Heart right ventricle (tissue), 16 donors: ENCODE measurements around the gene PTPRN. TPM values are rescaled to one million over a fixed set of nuclear protein-coding genes. Genes with fewer than 3 reads are reported as not detected.

Experiments
- ATAC-seq, 8 donors: fragments of 200-7000 bp; cut with Tn5 transposase; one replicate each; pipeline ENCODE4 v1.9.1; 2020; ENCODE audit warnings: mild to moderate bottlenecking in 8 of 8, moderate library complexity in 8 of 8, moderate number of reproducible peaks in 1 of 8
- DNase-seq, 2 donors: peaks; one replicate each; pipeline ENCODE4 v3.0.0-alpha.2; 2020
- H3K27ac ChIP-seq, 10 donors: fragments of 200-600 bp; sonication (generic) in 2 of 10; one replicate each; pipeline versions ENCODE4 v1.5.0 to v1.8.0; 2020 to 2022; ENCODE audit warnings: mild to moderate bottlenecking in 3 of 10
- H3K27me3 ChIP-seq, 7 donors: fragments of 200-600 bp; one replicate each; pipeline ENCODE4 v1.8.0; 2021 to 2022; ENCODE audit warnings: mild to moderate bottlenecking in 2 of 7
- H3K36me3 ChIP-seq, 9 donors: fragments of 200-600 bp; sonication (generic) in 1 of 9; one replicate each; pipeline versions ENCODE4 v1.5.0 to v1.8.0; 2020 to 2022; ENCODE audit warnings: mild to moderate bottlenecking in 2 of 9
- H3K4me1 ChIP-seq, 9 donors: fragments of 200-600 bp; sonication (generic) in 1 of 9; one replicate each; pipeline versions ENCODE4 v1.5.0 to v1.8.0; 2020 to 2022; ENCODE audit warnings: mild to moderate bottlenecking in 4 of 9
- H3K4me3 ChIP-seq, 10 donors: fragments of 200-600 bp; sonication (generic) in 2 of 10; one replicate each; pipeline versions ENCODE4 v1.5.0 to v1.8.0; 2020 to 2022; ENCODE audit warnings: mild to moderate bottlenecking in 7 of 10, moderate library complexity in 2 of 10
- H3K9me3 ChIP-seq, 11 donors: fragments of 200-600 bp in 10 of 11; sonication (generic) in 2 of 11; one replicate each; pipeline versions ENCODE4 v1.5.0 to v1.8.0; 2013 to 2022; ENCODE audit warnings: mild to moderate bottlenecking in 2 of 11, control low read depth in 1 of 11, moderate library complexity in 1 of 11
- WGBS, 2 donors: extraction: QIAGEN DNeasy Blood & Tissue Kit; methylation state at CpG; one replicate each; pipeline ENCODE4 v1.1.7; 2013; ENCODE audit warnings: inconsistent platforms in 1 of 2; 5-methylcytosine and 5-hydroxymethylcytosine counted together
- intact Hi-C, 10 donors: fragments of 100-400 bp; cut with DNase I; formaldehyde crosslinking; loops; one replicate each; pipeline versions ENCODE4 v1.11.1 to v1.14.2; 2022
- polyA plus RNA-seq, 2 donors: library from polyadenylated mRNA; stranded (reverse); fragments of 200-250 nt; gene quantifications; one replicate each; pipeline ENCODE4 v1.2.3, GENCODE V29; 2013
- total RNA-seq, 10 donors: library from RNA; stranded (reverse); fragmentation: NEBNext Ultra II Directional in 3 of 10; extraction: Animal tissue kit (Norgen Biotek cat#: 25700) in 3 of 10; gene quantifications; one replicate each; pipeline versions ENCODE4 v1.2.1 to v1.2.4, GENCODE V29; 2021 to 2023
- TF ChIP-seq, protein P1 (sequence below), 9 donors: fragments of 200-600 bp; sonication (generic) in 2 of 9; IDR thresholded peaks; one replicate each; pipeline versions ENCODE4 v1.5.0 to v1.8.0; 2021 to 2022; ENCODE audit warnings: antibody characterized with exemption in 9 of 9, mild to moderate bottlenecking in 5 of 9, moderate library complexity in 1 of 9
- donor health status: Arrhythmogenic right ventricular cardiomyopathy.
- donor health status: ischemic (EF 13 %, LVEDD 7.1; RV severe dilation, severe dysfunction).
- donor health status: healthy with polysubstance abuse.
- donor health status: DM: no; HTN: yes; CAD: no.
- donor health status: DM: no; HTN: no; CAD: no.
- donor health status: ischemic (EF 25% LVEDD 6.9; RV normal size, moderate dysfunction).
- donor health status: ischemic (EF 25% LVEDD 5.7; RV mildly dilated, moderate dysfunction).
- donor health status: healthy.
- donor health status: DM: yes; HTN: yes; CAD: no.
- donor health status: Ischemic cardiomyopathy.
- donor health status: ischemic (EF 35%, LVEDD 5.7; RV mildly dilated, moderate dysfunction).
- donor health status: nonischemic (EF 11% LVEDD 7.7; RV severe dilation, severe dysfunction).
- donor health status: DM: yes; HTN: yes; CAD: no.
- donor health status: PGD.
- donor health status: ischemic (EF 29% LVEDD 5.4; RV normal size, mild dysfunction).
- donor health status: nonischemic (EF 23%, LVEDD 6.1; RV moderate dilation, normal function).

The PTPRN gene
- total and polyA plus RNA-seq, 12 donors: 0.09 to 0.51 (median 0.31) TPM; not detected in 5

DNA sequence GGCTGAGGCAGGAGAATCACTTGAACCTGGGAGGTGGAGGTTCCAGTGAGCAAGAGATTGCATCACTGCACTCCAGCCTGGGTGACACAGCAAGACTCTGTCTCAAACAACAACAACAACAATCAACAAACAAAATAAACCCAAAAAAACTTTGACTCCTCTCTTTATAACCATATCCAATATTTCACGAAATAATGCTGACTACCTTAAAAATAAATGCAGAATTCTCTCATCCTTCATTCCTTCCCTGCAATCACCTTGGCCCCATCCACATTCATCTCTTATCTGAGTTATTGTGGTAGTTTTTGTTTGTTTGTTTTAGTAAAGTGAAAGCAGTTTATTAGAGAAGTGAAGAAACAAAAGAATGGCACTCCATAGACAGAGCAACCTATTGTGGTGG, 3.2 kb downstream of the PTPRN start:
- Histone ChIP-seq H3K27ac (no peak overlapping the region), H3K4me1 (peaks cover 0 to 5% (median 0%) of the 10 kb centered on the region in 9 donors), H3K4me3 (no peak overlapping the region), H3K36me3 (no peaks in the 10 kb centered on the region), H3K27me3 (peaks cover 5 to 82% (median 79%) of the 10 kb centered on the region in 7 donors), H3K9me3 (no peaks in the 10 kb centered on the region)
- intact Hi-C loops: loop anchor here in 1 of 10 donors (10.0 kb wide), 1 partner anchor 251 kb away; no protein-coding TSS in a partner anchor
- no peak for ATAC-seq
- TF ChIP-seq, protein P1, sequence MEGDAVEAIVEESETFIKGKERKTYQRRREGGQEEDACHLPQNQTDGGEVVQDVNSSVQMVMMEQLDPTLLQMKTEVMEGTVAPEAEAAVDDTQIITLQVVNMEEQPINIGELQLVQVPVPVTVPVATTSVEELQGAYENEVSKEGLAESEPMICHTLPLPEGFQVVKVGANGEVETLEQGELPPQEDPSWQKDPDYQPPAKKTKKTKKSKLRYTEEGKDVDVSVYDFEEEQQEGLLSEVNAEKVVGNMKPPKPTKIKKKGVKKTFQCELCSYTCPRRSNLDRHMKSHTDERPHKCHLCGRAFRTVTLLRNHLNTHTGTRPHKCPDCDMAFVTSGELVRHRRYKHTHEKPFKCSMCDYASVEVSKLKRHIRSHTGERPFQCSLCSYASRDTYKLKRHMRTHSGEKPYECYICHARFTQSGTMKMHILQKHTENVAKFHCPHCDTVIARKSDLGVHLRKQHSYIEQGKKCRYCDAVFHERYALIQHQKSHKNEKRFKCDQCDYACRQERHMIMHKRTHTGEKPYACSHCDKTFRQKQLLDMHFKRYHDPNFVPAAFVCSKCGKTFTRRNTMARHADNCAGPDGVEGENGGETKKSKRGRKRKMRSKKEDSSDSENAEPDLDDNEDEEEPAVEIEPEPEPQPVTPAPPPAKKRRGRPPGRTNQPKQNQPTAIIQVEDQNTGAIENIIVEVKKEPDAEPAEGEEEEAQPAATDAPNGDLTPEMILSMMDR (IDR thresholded peaks at IDR 0.05): no peak
- 80 to 87% methylated on average over 1 of the region's 1 CpG for WGBS, 2 donors
- DNase-seq: no peak

DNA sequence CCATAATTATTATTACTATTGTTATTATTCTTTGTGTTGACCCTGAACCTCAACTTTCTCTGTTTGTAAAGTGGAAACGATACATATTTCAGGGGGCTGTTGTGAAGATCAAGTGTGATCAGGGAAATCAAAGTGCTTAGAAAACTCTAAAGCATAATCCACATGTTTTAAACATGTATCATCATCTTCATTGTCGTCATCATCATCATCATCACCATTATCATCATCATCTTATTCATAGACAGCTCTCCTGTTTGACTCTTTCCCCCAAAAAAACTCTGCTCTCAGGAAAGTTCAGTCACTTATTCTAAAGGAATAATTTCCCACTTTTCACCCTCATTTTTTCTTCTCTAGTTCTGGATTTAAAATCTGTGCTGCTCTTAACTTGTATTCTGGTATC, 5.0 kb downstream of the PTPRN start:
- no peak for ATAC-seq
- Histone ChIP-seq H3K9me3 (no peaks in the 10 kb centered on the region), H3K4me1 (peaks cover 0 to 5% (median 0%) of the 10 kb centered on the region in 9 donors), H3K27ac (no peak overlapping the region), H3K36me3 (no peaks in the 10 kb centered on the region), H3K4me3 (no peak overlapping the region), H3K27me3 (peaks cover 2 to 81% (median 69%) of the 10 kb centered on the region in 7 donors)
- intact Hi-C loops: loop anchor here in 1 of 10 donors (10.0 kb wide), 1 partner anchor 249 kb away; no protein-coding TSS in a partner anchor
- TF ChIP-seq, protein P1 (IDR thresholded peaks at IDR 0.05): no peak
- DNase-seq: no peak
- WGBS, 2 donors: 52 to 53% methylated on average over 2 of the region's 2 CpGs

DNA sequence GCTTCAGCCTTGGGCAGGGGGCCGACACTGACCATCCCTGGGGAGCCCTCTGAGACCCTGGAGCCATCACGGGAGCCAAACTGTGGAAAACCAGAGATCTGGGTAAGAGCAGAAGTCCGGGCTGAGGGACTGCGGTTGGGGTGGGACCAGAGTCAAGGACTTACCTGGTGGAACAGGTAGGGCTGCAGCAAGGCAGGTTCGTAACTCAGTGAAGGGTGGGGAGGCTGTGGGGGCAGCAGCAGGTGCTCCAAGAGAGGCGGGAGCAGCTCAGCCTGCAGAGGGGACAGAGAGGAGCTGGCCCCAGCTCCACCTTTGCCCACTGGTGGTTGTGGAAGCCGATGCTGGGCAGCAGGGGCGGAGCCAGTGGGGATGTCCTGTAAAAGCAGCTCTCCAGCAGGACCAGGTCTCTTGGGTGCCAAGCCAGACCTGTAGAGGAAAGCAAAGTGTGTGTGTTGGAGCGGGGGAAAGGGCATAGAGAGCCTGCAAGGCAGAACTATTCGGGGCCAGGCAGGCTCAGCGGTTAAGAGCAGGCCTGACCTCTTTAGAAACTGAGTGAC, 6.7 kb downstream of the PTPRN start:
- Histone ChIP-seq H3K4me3 (no peak overlapping the region), H3K36me3 (no peaks in the 10 kb centered on the region), H3K4me1 (peaks cover 0 to 8% (median 4%) of the 10 kb centered on the region in 9 donors), H3K27me3 (peaks cover 0 to 70% (median 55%) of the 10 kb centered on the region in 7 donors), H3K27ac (no peak overlapping the region), H3K9me3 (no peaks in the 10 kb centered on the region)
- ATAC-seq (no peak), DNase-seq (no peak)
- 76 to 78% methylated on average over 11 of the region's 11 CpGs for WGBS, 2 donors
- intact Hi-C loops: loop anchor here in 1 of 10 donors (10.0 kb wide), 1 partner anchor 248 kb away; no protein-coding TSS in a partner anchor
- TF ChIP-seq, protein P1 (IDR thresholded peaks at IDR 0.05): no peak

DNA sequence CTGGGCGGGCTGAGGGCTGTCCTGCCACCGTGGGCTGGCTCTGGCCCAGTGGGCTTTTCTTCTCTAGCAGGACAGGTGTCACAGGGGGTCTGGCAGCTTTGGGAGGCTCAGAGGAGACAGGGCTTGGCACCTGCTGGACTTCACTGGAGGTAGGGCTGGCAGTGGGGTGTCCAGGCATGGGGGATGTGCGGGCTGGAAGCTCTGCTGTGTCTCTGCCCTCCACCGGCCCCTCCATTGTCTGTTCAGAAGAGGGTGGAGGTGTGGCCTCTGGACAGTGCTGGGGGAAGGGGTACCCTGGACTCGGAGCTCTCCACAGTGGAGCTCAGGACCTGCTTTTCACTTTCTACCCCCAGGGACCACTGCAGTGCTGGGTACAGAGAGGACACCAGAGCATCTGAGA, 9.2 kb downstream of the PTPRN start:
- H3K4me3 ChIP-seq: no peak overlapping the region
- ATAC-seq (no peak), DNase-seq (no peak)
- H3K36me3 ChIP-seq: no peaks in the 10 kb centered on the region
- no peak overlapping the region for H3K27ac ChIP-seq
- 57 to 68% methylated on average over 5 of the region's 5 CpGs for WGBS, 2 donors
- no peaks in the 10 kb centered on the region for H3K9me3 ChIP-seq
- TF ChIP-seq, protein P1 (IDR thresholded peaks at IDR 0.05): no peak
- H3K27me3 ChIP-seq: peaks cover 0 to 53% (median 33%) of the 10 kb centered on the region in 7 donors
- intact Hi-C loops: loop anchor here in 1 of 10 donors (10.0 kb wide), 1 partner anchor 245 kb away; no protein-coding TSS in a partner anchor
- H3K4me1 ChIP-seq: peaks cover 0 to 11% (median 8%) of the 10 kb centered on the region in 9 donors
